ENCODE measurements around the gene GSTT2.
"Not testable (repeated sequence)": the region's sequence is repeated elsewhere in the genome, so short reads cannot be mapped to it uniquely, and the experiment has no call there.

The GSTT2 gene

DNA sequence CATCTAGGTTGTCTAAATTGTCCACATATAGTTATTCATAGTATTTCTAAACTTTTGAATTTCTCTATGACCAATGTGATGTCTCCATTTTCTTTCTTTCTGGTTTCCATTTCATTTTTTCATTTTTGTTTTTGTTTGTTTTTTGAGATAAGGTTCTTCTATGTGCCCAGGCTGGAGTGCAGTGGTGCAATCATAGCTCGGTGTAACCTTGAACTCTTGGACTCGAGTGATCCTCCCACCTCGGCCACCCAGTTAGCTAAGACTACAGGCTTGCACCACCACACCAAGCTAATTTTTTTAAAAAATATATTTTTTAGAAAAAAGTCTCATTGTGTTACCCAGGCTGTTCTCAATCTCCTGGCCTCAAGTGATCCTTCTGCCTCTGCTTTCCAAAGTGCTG lies 17.2 kb downstream of the GSTT2 start:
- no peak overlapping the region for H3K9ac ChIP-seq (ENCODE audit: low read depth in 1 of 2, low read length in 2 of 2)
- H3K27me3 ChIP-seq (ENCODE audit: control insufficient read depth in 1 of 2, insufficient read depth in 2 of 2, low read length in 2 of 2), result no peaks in the 10 kb centered on the region
- no peaks in the 10 kb centered on the region for H3K36me3 ChIP-seq (ENCODE audit: control insufficient read depth in 1 of 2, insufficient read depth in 2 of 2, low read length in 2 of 2)
- H3K27ac ChIP-seq (ENCODE audit: low read depth, low read length), result no peak overlapping the region
- no peak overlapping the region for H3K4me3 ChIP-seq (ENCODE audit: low read depth in 1 of 2, low read length in 2 of 2)
- H3K9me3 ChIP-seq (ENCODE audit: control insufficient read depth in 1 of 2, low read length in 2 of 2), result no peaks in the 10 kb centered on the region
- no peaks in the 10 kb centered on the region for H3K4me1 ChIP-seq (ENCODE audit: control insufficient read depth in 1 of 2, insufficient read depth in 2 of 2, low read length in 2 of 2)

DNA sequence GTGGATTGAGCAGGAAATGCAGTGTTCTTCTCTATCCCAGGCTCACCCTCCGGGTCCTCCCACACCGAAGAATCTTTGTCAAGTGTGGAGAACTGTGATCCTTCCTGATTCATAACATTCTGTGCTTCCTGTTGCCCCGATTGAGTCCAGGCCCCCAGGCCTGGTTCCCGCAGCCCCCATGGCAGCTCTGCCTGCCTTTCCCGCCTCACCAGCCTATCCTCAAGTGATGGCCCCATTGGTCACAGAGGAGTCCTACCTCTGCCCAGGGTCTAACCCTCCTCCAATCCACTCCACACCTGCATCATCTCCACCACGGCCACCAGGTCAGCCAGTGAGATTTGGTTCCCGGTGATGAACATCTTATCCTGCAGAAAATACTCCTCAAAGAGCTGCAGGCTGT lies 19.8 kb downstream of the GSTT2 start:
- H3K9ac ChIP-seq (ENCODE audit: low read depth in 1 of 2, low read length in 2 of 2); H3K4me3 ChIP-seq (ENCODE audit: low read depth in 1 of 2, low read length in 2 of 2); H3K4me1 ChIP-seq (ENCODE audit: control insufficient read depth in 1 of 2, insufficient read depth in 2 of 2, low read length in 2 of 2); H3K9me3 ChIP-seq (ENCODE audit: control insufficient read depth in 1 of 2, low read length in 2 of 2); H3K27ac ChIP-seq (ENCODE audit: low read depth, low read length); H3K27me3 ChIP-seq (ENCODE audit: control insufficient read depth in 1 of 2, insufficient read depth in 2 of 2, low read length in 2 of 2); H3K36me3 ChIP-seq (ENCODE audit: control insufficient read depth in 1 of 2, insufficient read depth in 2 of 2, low read length in 2 of 2): not testable (repeated sequence)

DNA sequence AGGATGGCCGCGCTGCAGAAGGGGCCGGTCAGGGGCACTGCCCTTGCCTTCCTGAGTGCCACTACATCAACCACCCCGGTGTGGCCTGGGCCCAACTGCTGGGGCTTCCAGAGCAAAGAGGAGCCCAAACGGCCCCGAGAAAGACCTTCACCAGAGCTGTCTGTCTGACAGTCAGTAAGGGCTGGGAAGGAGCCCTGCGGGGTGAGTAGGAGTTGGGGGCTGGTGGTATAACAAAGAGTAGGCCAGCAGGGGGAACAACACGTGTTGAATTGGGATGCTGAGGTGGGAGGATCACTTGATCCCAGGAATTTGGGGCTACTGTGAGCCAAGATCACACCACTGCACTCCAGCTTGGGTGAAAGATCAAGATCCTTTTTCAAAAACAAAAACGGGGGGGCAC lies 21.4 kb downstream of the GSTT2 start:
- no peak overlapping the region for H3K27ac ChIP-seq (ENCODE audit: low read depth, low read length)
- no peaks in the 10 kb centered on the region for H3K9me3 ChIP-seq (ENCODE audit: control insufficient read depth in 1 of 2, low read length in 2 of 2)
- H3K4me3 ChIP-seq (ENCODE audit: low read depth in 1 of 2, low read length in 2 of 2), result no peak overlapping the region
- no peaks in the 10 kb centered on the region for H3K4me1 ChIP-seq (ENCODE audit: control insufficient read depth in 1 of 2, insufficient read depth in 2 of 2, low read length in 2 of 2)
- H3K36me3 ChIP-seq (ENCODE audit: control insufficient read depth in 1 of 2, insufficient read depth in 2 of 2, low read length in 2 of 2), result no peaks in the 10 kb centered on the region
- no peaks in the 10 kb centered on the region for H3K27me3 ChIP-seq (ENCODE audit: control insufficient read depth in 1 of 2, insufficient read depth in 2 of 2, low read length in 2 of 2)
- no peak overlapping the region for H3K9ac ChIP-seq (ENCODE audit: low read depth in 1 of 2, low read length in 2 of 2)

DNA sequence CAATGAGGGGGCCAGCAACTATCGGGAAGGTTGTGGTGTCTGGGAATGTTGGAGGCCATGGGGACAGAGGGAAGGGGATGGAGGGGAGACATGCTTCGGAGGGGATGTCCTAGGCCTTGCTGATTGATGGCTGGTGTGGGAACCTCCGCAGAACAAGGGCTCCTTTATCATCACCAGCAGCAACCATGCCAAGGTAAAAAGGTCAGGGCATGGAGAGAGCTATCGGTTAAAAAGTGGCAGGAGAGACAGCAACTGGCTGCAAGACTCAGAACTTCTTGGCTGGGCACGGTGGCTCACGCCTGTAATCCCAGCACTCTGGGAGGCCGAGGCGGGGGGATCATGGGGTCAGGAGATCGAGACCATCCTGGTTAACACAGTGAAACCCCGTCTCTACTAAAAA lies 22.3 kb downstream of the GSTT2 start:
- H3K36me3 ChIP-seq (ENCODE audit: control insufficient read depth in 1 of 2, insufficient read depth in 2 of 2, low read length in 2 of 2), result no peaks in the 10 kb centered on the region
- no peaks in the 10 kb centered on the region for H3K27me3 ChIP-seq (ENCODE audit: control insufficient read depth in 1 of 2, insufficient read depth in 2 of 2, low read length in 2 of 2)
- H3K4me3 ChIP-seq (ENCODE audit: low read depth in 1 of 2, low read length in 2 of 2), result no peak overlapping the region
- H3K9me3 ChIP-seq (ENCODE audit: control insufficient read depth in 1 of 2, low read length in 2 of 2), result no peaks in the 10 kb centered on the region
- no peaks in the 10 kb centered on the region for H3K4me1 ChIP-seq (ENCODE audit: control insufficient read depth in 1 of 2, insufficient read depth in 2 of 2, low read length in 2 of 2)
- H3K27ac ChIP-seq (ENCODE audit: low read depth, low read length), result no peak overlapping the region
- H3K9ac ChIP-seq (ENCODE audit: low read depth in 1 of 2, low read length in 2 of 2), result no peak overlapping the region

DNA sequence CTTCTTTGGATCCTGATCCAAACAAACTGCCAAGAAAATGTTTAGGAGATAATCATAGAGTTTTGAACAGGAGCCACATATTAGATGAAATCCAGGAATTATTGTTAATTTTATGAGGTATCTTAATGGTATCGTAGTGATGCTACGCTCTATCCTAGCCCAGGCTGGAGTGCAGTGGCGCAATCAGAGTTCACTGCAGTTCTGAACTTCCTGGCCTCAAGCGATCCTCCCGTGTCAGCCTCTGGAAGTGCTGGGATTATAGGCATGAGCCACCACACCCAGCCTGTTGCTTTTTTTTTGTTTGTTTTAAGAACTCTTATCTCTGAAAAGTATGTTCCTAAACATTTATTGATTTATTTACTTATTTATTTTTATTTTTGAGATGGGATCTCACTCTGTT lies 22.9 kb downstream of the GSTT2 start:
- Histone ChIP-seq H3K9me3 (ENCODE audit: control insufficient read depth in 1 of 2, low read length in 2 of 2) (no peaks in the 10 kb centered on the region), H3K27me3 (ENCODE audit: control insufficient read depth in 1 of 2, insufficient read depth in 2 of 2, low read length in 2 of 2) (no peaks in the 10 kb centered on the region), H3K9ac (ENCODE audit: low read depth in 1 of 2, low read length in 2 of 2) (no peak overlapping the region), H3K4me3 (ENCODE audit: low read depth in 1 of 2, low read length in 2 of 2) (no peak overlapping the region), H3K27ac (ENCODE audit: low read depth, low read length) (no peak overlapping the region), H3K36me3 (ENCODE audit: control insufficient read depth in 1 of 2, insufficient read depth in 2 of 2, low read length in 2 of 2) (no peaks in the 10 kb centered on the region), H3K4me1 (ENCODE audit: control insufficient read depth in 1 of 2, insufficient read depth in 2 of 2, low read length in 2 of 2) (no peaks in the 10 kb centered on the region)

DNA sequence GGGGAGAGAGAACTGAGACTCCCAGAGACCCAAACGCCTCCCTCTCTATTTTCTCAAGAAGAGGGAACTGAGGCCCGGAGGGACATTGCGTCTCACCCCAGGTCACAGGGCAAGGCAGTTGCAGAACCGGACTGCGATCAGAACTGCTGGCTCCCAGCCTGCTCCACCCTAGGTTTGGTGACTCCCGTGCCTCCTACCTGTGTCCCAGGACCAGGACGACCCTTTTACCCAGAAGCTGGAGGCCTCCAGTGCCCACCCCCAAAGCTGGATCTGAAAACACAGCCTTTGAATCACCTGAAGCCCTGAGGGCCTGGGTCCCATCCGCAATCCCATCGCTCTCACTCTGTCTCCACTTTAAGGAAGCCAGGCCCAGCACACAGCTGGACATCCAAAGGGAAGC lies 24.0 kb downstream of the GSTT2 start:
- Histone ChIP-seq H3K9me3 (ENCODE audit: control insufficient read depth in 1 of 2, low read length in 2 of 2) (no peaks in the 10 kb centered on the region), H3K27ac (ENCODE audit: low read depth, low read length) (no peak overlapping the region), H3K4me3 (ENCODE audit: low read depth in 1 of 2, low read length in 2 of 2) (no peak overlapping the region), H3K9ac (ENCODE audit: low read depth in 1 of 2, low read length in 2 of 2) (no peak overlapping the region), H3K36me3 (ENCODE audit: control insufficient read depth in 1 of 2, insufficient read depth in 2 of 2, low read length in 2 of 2) (no peaks in the 10 kb centered on the region), H3K4me1 (ENCODE audit: control insufficient read depth in 1 of 2, insufficient read depth in 2 of 2, low read length in 2 of 2) (peaks cover 5 to 8% of the 10 kb centered on the region in 2 donors), H3K27me3 (ENCODE audit: control insufficient read depth in 1 of 2, insufficient read depth in 2 of 2, low read length in 2 of 2) (no peaks in the 10 kb centered on the region)

DNA sequence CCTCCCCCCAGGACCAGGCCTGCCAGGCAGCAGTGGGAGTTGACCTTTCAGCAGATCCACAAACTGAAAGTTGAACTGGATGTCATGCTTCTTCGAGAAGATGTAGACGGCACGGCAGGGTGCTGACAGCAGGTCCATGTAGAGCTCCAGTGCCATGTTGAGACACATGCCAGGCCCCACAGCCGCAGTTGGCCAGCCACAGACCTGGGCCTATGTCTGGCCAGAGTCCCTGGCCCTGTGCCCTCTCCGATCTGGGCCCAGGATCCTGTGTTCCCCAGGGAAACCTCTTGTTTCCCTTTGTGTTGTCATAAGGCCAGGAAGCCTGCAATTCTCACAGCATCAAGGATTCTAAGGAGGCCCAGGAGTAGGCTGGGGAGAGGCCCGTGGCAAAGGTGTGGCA lies 25.3 kb downstream of the GSTT2 start, which contains the start of gene GSTT4:
TSS of gene GSTT4 (minus strand) at position 253 of the 400 bp plus-strand sequence. CDS start at position 156, 97 bp downstream.
- Histone ChIP-seq H3K27ac (ENCODE audit: low read depth, low read length) (no peak within 1 kb of the TSS), H3K9me3 (ENCODE audit: control insufficient read depth in 1 of 2, low read length in 2 of 2) (no peaks in the 10 kb centered on the region), H3K36me3 (ENCODE audit: control insufficient read depth in 1 of 2, insufficient read depth in 2 of 2, low read length in 2 of 2) (no peaks in the 10 kb centered on the region), H3K4me3 (ENCODE audit: low read depth in 1 of 2, low read length in 2 of 2) (no peak within 1 kb of the TSS), H3K4me1 (ENCODE audit: control insufficient read depth in 1 of 2, insufficient read depth in 2 of 2, low read length in 2 of 2) (peaks cover 16% of the 10 kb centered on the region in 2 donors), H3K27me3 (ENCODE audit: control insufficient read depth in 1 of 2, insufficient read depth in 2 of 2, low read length in 2 of 2) (no peaks in the 10 kb centered on the region), H3K9ac (ENCODE audit: low read depth in 1 of 2, low read length in 2 of 2) (no peak within 1 kb of the TSS)

DNA sequence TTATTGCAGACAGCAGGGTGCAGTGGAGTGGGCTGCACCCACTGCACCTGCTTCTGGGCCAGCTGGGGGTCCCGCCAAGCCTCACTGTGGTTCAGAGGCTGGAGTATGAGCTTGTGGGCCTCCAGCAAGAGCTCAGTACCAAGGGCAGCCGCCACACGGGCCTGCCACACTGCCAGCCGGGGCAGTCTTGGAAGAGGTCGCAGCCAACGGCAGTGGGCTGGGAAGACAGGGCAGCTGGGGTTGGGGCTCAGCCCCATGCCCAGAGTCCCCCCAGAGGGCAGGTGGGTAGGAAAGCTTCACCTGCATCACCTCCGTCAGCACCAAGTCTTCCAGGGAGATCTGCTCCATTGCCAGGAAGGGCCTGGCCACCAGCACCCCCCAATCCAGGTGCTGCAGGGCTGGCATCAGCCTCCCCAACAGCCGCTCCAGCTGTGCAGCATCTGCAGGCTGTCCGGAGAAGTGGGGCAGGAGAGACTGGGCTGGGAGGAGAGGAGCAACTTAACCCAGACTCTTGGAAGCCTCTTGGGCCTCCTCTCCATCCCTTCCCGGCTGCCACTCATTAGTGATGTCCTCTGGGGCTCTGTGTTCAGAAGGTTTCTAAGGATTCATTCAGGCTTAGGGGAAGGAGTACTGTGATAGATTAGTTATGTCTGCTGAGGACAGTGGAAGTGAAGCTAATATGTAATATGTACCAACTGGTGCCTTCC lies 26.4 kb downstream of the GSTT2 start:
- Histone ChIP-seq H3K27ac (ENCODE audit: low read depth, low read length) (no peak overlapping the region), H3K9ac (ENCODE audit: low read depth in 1 of 2, low read length in 2 of 2) (no peak overlapping the region), H3K36me3 (ENCODE audit: control insufficient read depth in 1 of 2, insufficient read depth in 2 of 2, low read length in 2 of 2) (no peaks in the 10 kb centered on the region), H3K4me1 (ENCODE audit: control insufficient read depth in 1 of 2, insufficient read depth in 2 of 2, low read length in 2 of 2) (peaks cover 16 to 22% of the 10 kb centered on the region in 2 donors), H3K27me3 (ENCODE audit: control insufficient read depth in 1 of 2, insufficient read depth in 2 of 2, low read length in 2 of 2) (no peaks in the 10 kb centered on the region), H3K9me3 (ENCODE audit: control insufficient read depth in 1 of 2, low read length in 2 of 2) (no peaks in the 10 kb centered on the region), H3K4me3 (ENCODE audit: low read depth in 1 of 2, low read length in 2 of 2) (no peak overlapping the region)

DNA sequence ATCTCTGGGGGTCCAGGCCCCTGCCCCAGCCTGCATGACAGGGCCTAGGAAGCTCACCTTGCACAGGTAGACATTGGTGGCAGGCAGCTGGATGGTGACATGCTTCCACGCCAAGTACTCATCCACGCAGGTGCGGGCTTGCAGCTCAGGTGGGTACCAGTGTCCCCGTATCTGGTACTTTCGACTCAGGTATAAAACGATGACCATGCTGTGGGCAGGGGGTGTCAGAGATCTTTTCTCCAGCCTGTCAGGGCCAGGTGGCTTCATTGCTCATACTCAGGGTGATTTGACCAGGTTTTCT lies 26.9 kb downstream of the GSTT2 start:
- H3K36me3 ChIP-seq (ENCODE audit: control insufficient read depth in 1 of 2, insufficient read depth in 2 of 2, low read length in 2 of 2), result no peaks in the 10 kb centered on the region
- H3K9me3 ChIP-seq (ENCODE audit: control insufficient read depth in 1 of 2, low read length in 2 of 2), result no peaks in the 10 kb centered on the region
- no peaks in the 10 kb centered on the region for H3K27me3 ChIP-seq (ENCODE audit: control insufficient read depth in 1 of 2, insufficient read depth in 2 of 2, low read length in 2 of 2)
- peaks cover 16 to 25% of the 10 kb centered on the region in 2 donors for H3K4me1 ChIP-seq (ENCODE audit: control insufficient read depth in 1 of 2, insufficient read depth in 2 of 2, low read length in 2 of 2)
- no peak overlapping the region for H3K9ac ChIP-seq (ENCODE audit: low read depth in 1 of 2, low read length in 2 of 2)
- no peak overlapping the region for H3K27ac ChIP-seq (ENCODE audit: low read depth, low read length)
- no peak overlapping the region for H3K4me3 ChIP-seq (ENCODE audit: low read depth in 1 of 2, low read length in 2 of 2)

DNA sequence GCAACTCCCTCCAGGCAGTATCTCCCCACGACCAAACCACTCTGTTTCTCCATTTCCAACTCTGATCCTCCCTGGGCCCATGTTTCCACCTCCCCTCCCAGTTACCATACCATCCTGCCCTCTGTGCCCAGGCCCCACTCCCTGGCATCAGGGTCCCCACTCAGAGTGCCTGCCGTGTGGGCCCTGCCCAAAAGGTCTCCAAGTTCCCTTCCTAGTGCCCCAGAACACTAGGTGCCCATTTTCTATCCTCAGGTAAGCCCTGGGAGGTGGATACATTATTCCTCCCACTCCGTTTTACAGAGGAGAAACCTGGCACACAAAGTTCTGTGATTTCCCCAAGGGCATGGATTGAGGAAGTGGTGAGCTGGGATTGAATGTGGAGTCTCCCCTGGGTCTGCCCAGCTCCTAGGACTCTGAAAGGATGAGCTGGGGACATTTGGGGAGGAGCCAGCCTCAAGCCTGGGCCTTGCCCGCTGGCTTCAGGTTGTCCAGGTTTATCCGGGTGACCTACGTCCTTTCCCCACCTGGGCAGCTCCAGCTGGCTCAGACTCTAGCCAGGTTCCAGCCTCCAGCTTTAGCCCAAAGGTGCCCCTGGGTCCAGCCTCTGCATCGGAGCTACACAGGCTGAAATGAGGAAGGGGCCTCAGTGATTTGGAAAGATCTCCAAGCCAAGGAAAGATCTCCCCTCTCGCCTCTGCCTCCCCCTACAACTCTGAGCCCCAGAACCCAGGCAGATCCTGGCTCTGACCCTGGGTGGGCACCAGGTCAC lies 27.5 kb downstream of the GSTT2 start:
- no peak overlapping the region for H3K9ac ChIP-seq (ENCODE audit: low read depth in 1 of 2, low read length in 2 of 2)
- H3K27ac ChIP-seq (ENCODE audit: low read depth, low read length), result no peak overlapping the region
- H3K27me3 ChIP-seq (ENCODE audit: control insufficient read depth in 1 of 2, insufficient read depth in 2 of 2, low read length in 2 of 2), result no peaks in the 10 kb centered on the region
- no peak overlapping the region for H3K4me3 ChIP-seq (ENCODE audit: low read depth in 1 of 2, low read length in 2 of 2)
- no peaks in the 10 kb centered on the region for H3K36me3 ChIP-seq (ENCODE audit: control insufficient read depth in 1 of 2, insufficient read depth in 2 of 2, low read length in 2 of 2)
- peaks cover 16 to 31% of the 10 kb centered on the region in 2 donors for H3K4me1 ChIP-seq (ENCODE audit: control insufficient read depth in 1 of 2, insufficient read depth in 2 of 2, low read length in 2 of 2)
- H3K9me3 ChIP-seq (ENCODE audit: control insufficient read depth in 1 of 2, low read length in 2 of 2), result no peaks in the 10 kb centered on the region
